Measurements from ENCODE around the gene KLHL29. TPM values are rescaled to one million over a fixed set of nuclear protein-coding genes. Genes with fewer than 3 reads are reported as not detected.

Gene KLHL29
- polyA plus RNA-seq, 1 of the 3 experiments (the other 2 are of a cell fraction) = 4.6 TPM

DNA sequence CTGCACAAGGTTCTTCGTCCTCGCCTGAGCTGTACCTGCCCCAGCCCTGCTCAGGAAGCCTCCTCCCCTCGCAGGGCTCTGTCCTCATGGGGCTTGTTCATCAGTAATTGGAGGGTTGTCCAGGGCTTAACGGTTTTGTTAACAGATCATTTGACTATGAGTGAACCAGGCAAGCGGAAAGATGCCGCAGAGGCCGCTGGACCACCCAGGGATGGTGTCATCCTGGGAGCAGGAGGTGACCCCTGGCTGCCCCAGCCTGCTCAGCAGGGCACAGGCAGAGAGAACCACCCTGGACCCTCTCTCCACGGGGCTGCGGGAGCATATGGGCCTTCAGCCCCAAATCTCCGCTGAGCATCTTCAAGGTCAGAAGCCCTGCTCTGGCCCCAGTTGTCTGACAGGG is 264.3 kb downstream of the KLHL29 start (continued):
- TF ChIP-seq EZH2phosphoT487 (IDR thresholded peaks at IDR 0.05; ENCODE audit: borderline replicate concordance, low read depth) = no peak
- no peak for TF ChIP-seq POLR2AphosphoS5 (IDR thresholded peaks at IDR 0.05; ENCODE audit: low read depth, low read length)
- TF ChIP-seq, protein P1, sequence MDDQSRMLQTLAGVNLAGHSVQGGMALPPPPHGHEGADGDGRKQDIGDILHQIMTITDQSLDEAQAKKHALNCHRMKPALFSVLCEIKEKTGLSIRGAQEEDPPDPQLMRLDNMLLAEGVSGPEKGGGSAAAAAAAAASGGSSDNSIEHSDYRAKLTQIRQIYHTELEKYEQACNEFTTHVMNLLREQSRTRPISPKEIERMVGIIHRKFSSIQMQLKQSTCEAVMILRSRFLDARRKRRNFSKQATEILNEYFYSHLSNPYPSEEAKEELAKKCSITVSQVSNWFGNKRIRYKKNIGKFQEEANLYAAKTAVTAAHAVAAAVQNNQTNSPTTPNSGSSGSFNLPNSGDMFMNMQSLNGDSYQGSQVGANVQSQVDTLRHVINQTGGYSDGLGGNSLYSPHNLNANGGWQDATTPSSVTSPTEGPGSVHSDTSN (IDR thresholded peaks at IDR 0.05) = no peak
- TF ChIP-seq CHD2 (IDR thresholded peaks at IDR 0.05; ENCODE audit: low read length, partially characterized antibody) = no peak
- TF ChIP-seq SMC3 (IDR thresholded peaks at IDR 0.05; ENCODE audit: low read depth, low read length) = no peak
- TF ChIP-seq RFX5 (IDR thresholded peaks at IDR 0.05; ENCODE audit: low read length) = no peak
- TF ChIP-seq, protein P2, sequence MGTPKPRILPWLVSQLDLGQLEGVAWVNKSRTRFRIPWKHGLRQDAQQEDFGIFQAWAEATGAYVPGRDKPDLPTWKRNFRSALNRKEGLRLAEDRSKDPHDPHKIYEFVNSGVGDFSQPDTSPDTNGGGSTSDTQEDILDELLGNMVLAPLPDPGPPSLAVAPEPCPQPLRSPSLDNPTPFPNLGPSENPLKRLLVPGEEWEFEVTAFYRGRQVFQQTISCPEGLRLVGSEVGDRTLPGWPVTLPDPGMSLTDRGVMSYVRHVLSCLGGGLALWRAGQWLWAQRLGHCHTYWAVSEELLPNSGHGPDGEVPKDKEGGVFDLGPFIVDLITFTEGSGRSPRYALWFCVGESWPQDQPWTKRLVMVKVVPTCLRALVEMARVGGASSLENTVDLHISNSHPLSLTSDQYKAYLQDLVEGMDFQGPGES (IDR thresholded peaks at IDR 0.05; ENCODE audit: low read depth, low read length) = no peak
- TF ChIP-seq RAD21 (IDR thresholded peaks at IDR 0.05; ENCODE audit: low read length) = no peak
- TF ChIP-seq ELF1 (IDR thresholded peaks at IDR 0.05) = no peak
- no peak for TF ChIP-seq SIN3A (IDR thresholded peaks at IDR 0.05; ENCODE audit: borderline replicate concordance, low read depth, low read length)
- TF ChIP-seq NRF1 (IDR thresholded peaks at IDR 0.05; ENCODE audit: low read depth, low read length) = no peak

DNA sequence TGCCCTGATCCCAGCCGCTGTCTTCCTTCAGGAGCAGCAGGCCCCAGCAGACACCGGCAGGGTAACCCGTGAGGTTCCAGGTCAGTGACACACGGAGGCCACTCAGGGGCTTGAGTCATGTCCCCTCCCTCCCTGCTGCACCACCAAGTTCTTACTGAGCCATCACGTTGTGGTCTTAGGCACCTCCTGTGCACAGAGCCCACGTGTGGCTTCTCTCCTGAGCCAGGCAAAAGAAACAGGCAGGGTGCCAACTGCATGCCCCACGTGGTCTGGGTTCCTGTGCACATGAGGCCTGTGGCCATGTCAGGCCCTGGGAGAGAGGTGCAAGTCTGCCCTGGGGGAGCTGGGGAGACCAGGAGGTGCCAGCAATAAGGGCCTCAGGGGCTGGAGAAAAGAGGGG is 264.8 kb downstream of the KLHL29 start:
- peak; percentile 66 for DNase-seq
- CTCF ChIA-PET = interaction anchor here (1.0 kb wide), 1 partner anchor 14 kb away, joined by 4 read pairs; no protein-coding TSS in a partner anchor
- WGBS (ENCODE audit: low lambda C conversion rate) = 28% methylated on average over 3 of the region's 7 CpGs
- Histone ChIP-seq H3K4me3 (ENCODE audit: low read depth in 2 of 2, low read length in 1 of 2) (no peak overlapping the region), H3K27ac (ENCODE audit: low read depth in 2 of 2, low read length in 1 of 2) (no peak overlapping the region; a peak in 1 of 4 replicates), H3K4me1 (ENCODE audit: control insufficient read depth in 1 of 2, insufficient read depth in 2 of 2, low read depth in 1 of 2, low read length in 1 of 2) (peaks cover 0 to 25% of the 10 kb centered on the region in 2 experiments; a peak in 1 of 4 replicates), H3F3A (replicated peaks; ENCODE audit: insufficient read depth) (peaks cover 8% of the 10 kb centered on the region), H3K9me3 (no peaks in the 10 kb centered on the region), H4K20me1 (ENCODE audit: insufficient read depth) (no peaks in the 10 kb centered on the region), H2AFZ (ENCODE audit: low read depth) (no peak overlapping the region), H3K4me2 (no peak overlapping the region), H3K9ac (no peak overlapping the region), H3K27me3 (ENCODE audit: insufficient read depth) (no peaks in the 10 kb centered on the region), H3K36me3 (replicated peaks in 1 of 2; ENCODE audit: control insufficient read depth in 1 of 2, insufficient read depth in 2 of 2, low read length in 1 of 2) (no peaks in the 10 kb centered on the region), H3K79me2 (ENCODE audit: insufficient read depth) (no peaks in the 10 kb centered on the region), H3K9me2 (no peaks in the 10 kb centered on the region)
- TF ChIP-seq RAD21 (IDR thresholded peaks at IDR 0.05; ENCODE audit: low read length) (0 out of 2 replicates have a peak, but pooled peaks have one; percentile 2), MXI1 (IDR thresholded peaks at IDR 0.05; ENCODE audit: low read depth, low read length) (peak; percentile 63; the same call in 1 of the 2 replicates), YY1 (IDR thresholded peaks at IDR 0.05; ENCODE audit: low read depth) (no peak)
- TF ChIP-seq, protein P3, sequence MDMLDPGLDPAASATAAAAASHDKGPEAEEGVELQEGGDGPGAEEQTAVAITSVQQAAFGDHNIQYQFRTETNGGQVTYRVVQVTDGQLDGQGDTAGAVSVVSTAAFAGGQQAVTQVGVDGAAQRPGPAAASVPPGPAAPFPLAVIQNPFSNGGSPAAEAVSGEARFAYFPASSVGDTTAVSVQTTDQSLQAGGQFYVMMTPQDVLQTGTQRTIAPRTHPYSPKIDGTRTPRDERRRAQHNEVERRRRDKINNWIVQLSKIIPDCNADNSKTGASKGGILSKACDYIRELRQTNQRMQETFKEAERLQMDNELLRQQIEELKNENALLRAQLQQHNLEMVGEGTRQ (IDR thresholded peaks at IDR 0.05; ENCODE audit: borderline replicate concordance, low read depth, low read length) = no peak
- TF ChIP-seq, protein P4, sequence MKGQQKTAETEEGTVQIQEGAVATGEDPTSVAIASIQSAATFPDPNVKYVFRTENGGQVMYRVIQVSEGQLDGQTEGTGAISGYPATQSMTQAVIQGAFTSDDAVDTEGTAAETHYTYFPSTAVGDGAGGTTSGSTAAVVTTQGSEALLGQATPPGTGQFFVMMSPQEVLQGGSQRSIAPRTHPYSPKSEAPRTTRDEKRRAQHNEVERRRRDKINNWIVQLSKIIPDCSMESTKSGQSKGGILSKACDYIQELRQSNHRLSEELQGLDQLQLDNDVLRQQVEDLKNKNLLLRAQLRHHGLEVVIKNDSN (IDR thresholded peaks at IDR 0.05; ENCODE audit: borderline replicate concordance, low read depth) = peak; percentile 58; the same call in 1 of the 2 replicates
- POLR2A ChIA-PET = no interaction called here

All from SK-N-SH (cell line).